Activated T-helper 2 cell treated with anti-CD3 and anti-CD28 coated beads, Interferon-gamma antibody, Interleukin-2, Interleukin-4, amounts not matched to agents 10 μg/mL and 5 μg/mL and 100 μg/mL, durations not matched to agents 14 hours and 24 hours and 36 hours (primary cell): Measurements from ENCODE around the gene PDZD2. TPM values are rescaled to one million over a fixed set of nuclear protein-coding genes. Genes with fewer than 3 reads are reported as not detected.
"Not testable (repeated sequence)": the region's sequence is repeated elsewhere in the genome, so short reads cannot be mapped to it uniquely, and the experiment has no call there.

ENCODE experiments used
- DNase-seq: peaks from one replicate; pipeline ENCODE4 v3.0.0; 2021; ENCODE audit warnings: low spot score
- H3K27ac Mint-ChIP-seq: one replicate; pipeline ENCODE4 v1.8.0; 2021; ENCODE audit warnings: mixed read lengths
- H3K27me3 Mint-ChIP-seq: one replicate; pipeline ENCODE4 v1.8.0; 2021; ENCODE audit warnings: low read depth, mixed read lengths
- H3K36me3 Mint-ChIP-seq: one replicate; pipeline ENCODE4 v1.8.0; 2021; ENCODE audit warnings: low read depth, mixed read lengths
- H3K4me1 Mint-ChIP-seq: one replicate; pipeline ENCODE4 v1.8.0; 2021; ENCODE audit warnings: low read depth, mixed read lengths
- H3K4me3 Mint-ChIP-seq: one replicate; pipeline ENCODE4 v1.8.0; 2021; ENCODE audit warnings: low read depth, mild to moderate bottlenecking, moderate library complexity, mixed read lengths
- H3K9me3 Mint-ChIP-seq: one replicate; pipeline ENCODE4 v1.8.0; 2021; ENCODE audit warnings: mixed read lengths
- intact Hi-C: fragments of 100-400 bp; cut with micrococcal nuclease; formaldehyde crosslinking; loops from one replicate; pipeline ENCODE4 v1.15.1; 2023
- total RNA-seq: library from RNA; stranded (reverse); gene quantifications from 2 replicates; pipeline ENCODE4 v1.2.3, GENCODE V29; 2022

PDZD2 gene
- 0.05 and 0.25 TPM in 2 replicates for total RNA-seq

- Mint-ChIP-seq H3K9me3 (no peaks in the 10 kb centered on the region), H3K36me3 (no peaks in the 10 kb centered on the region), H3K4me3 (peak within 1 kb of the TSS; percentile 84), H3K27ac (peak within 1 kb of the TSS; percentile 26), H3K4me1 (peaks cover 6% of the 10 kb centered on the region), H3K27me3 (peaks cover 23% of the 10 kb centered on the region)
- intact Hi-C loops, result loop anchor here (5.0 kb wide), 2 partner anchors 57 to 107 kb away; partner anchors contain the start of genes C5orf22 and DROSHA
- peak; percentile 51 for DNase-seq
Measured at GRCh38 chr5:31638748-31639418, at the start of gene PDZD2. Gene PDZD2, plus strand, starts transcription at chr5:31639131.

GRCh38 chr5:31593665-31594064 is 45.3 kb upstream of the PDZD2 start:
- Mint-ChIP-seq H3K27me3 (peaks cover 5% of the 10 kb centered on the region), H3K4me1 (no peaks in the 10 kb centered on the region), H3K4me3 (no peak overlapping the region), H3K36me3 (no peaks in the 10 kb centered on the region), H3K9me3 (no peaks in the 10 kb centered on the region), H3K27ac (no peak overlapping the region)
- intact Hi-C loops, result no loop called here
- no peak for DNase-seq

- Mint-ChIP-seq H3K27me3 (peaks cover 8% of the 10 kb centered on the region), H3K4me3 (no peak overlapping the region), H3K36me3 (no peaks in the 10 kb centered on the region), H3K9me3 (no peaks in the 10 kb centered on the region), H3K27ac (no peak overlapping the region), H3K4me1 (no peaks in the 10 kb centered on the region)
- DNase-seq, result no peak
- intact Hi-C loops, result no loop called here
Measured at GRCh38 chr5:31596354-31596753, 42.6 kb upstream of the PDZD2 start.

GRCh38 chr5:31598640-31599611 is 40.0 kb upstream of the PDZD2 start:
- intact Hi-C loops, result no loop called here
- no peak overlapping the region for H3K27ac Mint-ChIP-seq
- H3K4me3 Mint-ChIP-seq, result no peak overlapping the region
- no peaks in the 10 kb centered on the region for H3K36me3 Mint-ChIP-seq
- H3K4me1 Mint-ChIP-seq, result no peaks in the 10 kb centered on the region
- no peaks in the 10 kb centered on the region for H3K9me3 Mint-ChIP-seq
- peaks cover 5% of the 10 kb centered on the region for H3K27me3 Mint-ChIP-seq
- no peak for DNase-seq

- DNase-seq, H3K27ac Mint-ChIP-seq, H3K36me3 Mint-ChIP-seq, H3K9me3 Mint-ChIP-seq, H3K4me3 Mint-ChIP-seq, H3K27me3 Mint-ChIP-seq, intact Hi-C loops, H3K4me1 Mint-ChIP-seq: not testable (repeated sequence)
Measured at GRCh38 chr5:31602305-31602704, 36.6 kb upstream of the PDZD2 start.

GRCh38 chr5:31604240-31604639 is 34.7 kb upstream of the PDZD2 start:
- H3K4me3 Mint-ChIP-seq, result no peak overlapping the region
- DNase-seq, result no peak
- no peaks in the 10 kb centered on the region for H3K4me1 Mint-ChIP-seq
- H3K36me3 Mint-ChIP-seq, result no peaks in the 10 kb centered on the region
- no peak overlapping the region for H3K27ac Mint-ChIP-seq
- H3K9me3 Mint-ChIP-seq, result no peaks in the 10 kb centered on the region
- intact Hi-C loops, result no loop called here
- peaks cover 2% of the 10 kb centered on the region for H3K27me3 Mint-ChIP-seq

- Mint-ChIP-seq H3K27me3 (peaks cover 2% of the 10 kb centered on the region), H3K4me1 (no peaks in the 10 kb centered on the region), H3K36me3 (no peaks in the 10 kb centered on the region), H3K27ac (no peak overlapping the region), H3K4me3 (no peak overlapping the region), H3K9me3 (no peaks in the 10 kb centered on the region)
- DNase-seq, result no peak
- intact Hi-C loops, result no loop called here
Measured at GRCh38 chr5:31604644-31605043, 34.3 kb upstream of the PDZD2 start.

GRCh38 chr5:31605920-31606319 is 33.0 kb upstream of the PDZD2 start:
- intact Hi-C loops, result no loop called here
- H3K4me3 Mint-ChIP-seq, result no peak overlapping the region
- no peaks in the 10 kb centered on the region for H3K4me1 Mint-ChIP-seq
- H3K9me3 Mint-ChIP-seq, result no peaks in the 10 kb centered on the region
- no peaks in the 10 kb centered on the region for H3K36me3 Mint-ChIP-seq
- H3K27ac Mint-ChIP-seq, result no peak overlapping the region
- peaks cover 2% of the 10 kb centered on the region for H3K27me3 Mint-ChIP-seq
- no peak for DNase-seq

- Mint-ChIP-seq H3K27me3 (peaks cover 2% of the 10 kb centered on the region), H3K4me1 (no peaks in the 10 kb centered on the region), H3K27ac (no peak overlapping the region), H3K4me3 (no peak overlapping the region), H3K36me3 (no peaks in the 10 kb centered on the region), H3K9me3 (no peaks in the 10 kb centered on the region)
- no peak for DNase-seq
- intact Hi-C loops, result no loop called here
Measured at GRCh38 chr5:31607546-31607945, 31.4 kb upstream of the PDZD2 start.

- intact Hi-C loops, result no loop called here
- Mint-ChIP-seq H3K4me3 (no peak overlapping the region), H3K4me1 (no peaks in the 10 kb centered on the region), H3K36me3 (no peaks in the 10 kb centered on the region), H3K27me3 (no peaks in the 10 kb centered on the region), H3K9me3 (no peaks in the 10 kb centered on the region), H3K27ac (no peak overlapping the region)
- no peak for DNase-seq
Measured at GRCh38 chr5:31611002-31611401, 27.9 kb upstream of the PDZD2 start.

- no peaks in the 10 kb centered on the region for H3K36me3 Mint-ChIP-seq
- intact Hi-C loops, result no loop called here
- peaks cover 10% of the 10 kb centered on the region for H3K27me3 Mint-ChIP-seq
- H3K4me3 Mint-ChIP-seq, result no peak overlapping the region
- H3K27ac Mint-ChIP-seq, result no peak overlapping the region
- H3K4me1 Mint-ChIP-seq, result no peaks in the 10 kb centered on the region
- no peak for DNase-seq
- H3K9me3 Mint-ChIP-seq, result no peaks in the 10 kb centered on the region
Measured at GRCh38 chr5:31613651-31614050, 25.3 kb upstream of the PDZD2 start.

- H3K9me3 Mint-ChIP-seq, result no peaks in the 10 kb centered on the region
- no peaks in the 10 kb centered on the region for H3K4me1 Mint-ChIP-seq
- H3K27me3 Mint-ChIP-seq, result peaks cover 10% of the 10 kb centered on the region
- intact Hi-C loops, result no loop called here
- no peak overlapping the region for H3K4me3 Mint-ChIP-seq
- DNase-seq, result no peak
- H3K36me3 Mint-ChIP-seq, result no peaks in the 10 kb centered on the region
- no peak overlapping the region for H3K27ac Mint-ChIP-seq
Measured at GRCh38 chr5:31614151-31615020, 24.5 kb upstream of the PDZD2 start.
